B cell (primary cell): ENCODE measurements around the gene PPP1R9A. TPM values are rescaled to one million over a fixed set of nuclear protein-coding genes. Genes with fewer than 3 reads are reported as not detected.

Experiments used
- ATAC-seq: fragments of 200-7000 bp; cut with Tn5 transposase; one replicate; pipeline ENCODE4 v1.10.0; 2021; ENCODE audit warnings: low read depth, mild to moderate bottlenecking, moderate number of reproducible peaks, moderate library complexity
- CTCF ChIA-PET: fragments of 350-600 bp; sonication (Branson Sonifier 250); formaldehyde crosslinking; loops from one replicate; lab custom pipeline; 2021; ENCODE audit warnings: antibody characterized with exemption, inconsistent platforms; lab: Charles Lee
- POLR2A ChIA-PET: fragments of 350-600 bp; sonication (Branson Sonifier 250); formaldehyde crosslinking; loops from one replicate; lab custom pipeline; 2021; ENCODE audit warnings: antibody characterized with exemption; lab: Charles Lee
- DNase-seq: peaks from one replicate; pipeline ENCODE4 v3.0.0; 2013
- H2AFZ ChIP-seq: 2 replicates; pipeline ENCODE4 v1.6.1; 2012; ENCODE audit warnings: mild to moderate bottlenecking, low read depth, low read length; ENCODE audit not compliant: insufficient read depth, poor library complexity, severe bottlenecking
- H3K27ac ChIP-seq, 2 donors: 1 replicate in 1 of 2; 2 replicates in 1 of 2; pipeline ENCODE4 v1.5.1; 2012 to 2013; ENCODE audit warnings: low read length in 2 of 2, mild to moderate bottlenecking in 2 of 2, moderate library complexity in 1 of 2
- H3K27me3 ChIP-seq, 4 experiments: fragments of 200-600 bp in 1 of 4; sonication (generic) in 1 of 4; replicated peaks in 1 of 4; 1 replicate in 2 of 4; 2 replicates in 2 of 4; pipeline versions ENCODE4 v1.6.1 to v1.7.0; 2013 to 2016; ENCODE audit warnings: low read length in 3 of 4, mild to moderate bottlenecking in 2 of 4, mixed read lengths in 1 of 4, moderate library complexity in 1 of 4; ENCODE audit not compliant: insufficient read depth in 4 of 4, control insufficient read depth in 3 of 4; ENCODE audit errors: control extremely low read depth in 1 of 4
- H3K36me3 ChIP-seq, 2 experiments: replicated peaks in 1 of 2; 1 replicate in 1 of 2; 2 replicates in 1 of 2; pipeline versions ENCODE4 v1.6.1 to v1.7.1; 2013; ENCODE audit warnings: low read length in 1 of 2; ENCODE audit not compliant: insufficient read depth in 2 of 2, control insufficient read depth in 1 of 2; ENCODE audit errors: control extremely low read depth in 1 of 2, extremely low read depth in 1 of 2
- H3K4me1 ChIP-seq, 2 donors: fragments of 200-600 bp in 1 of 2; sonication (generic) in 1 of 2; 1 replicate in 1 of 2; 2 replicates in 1 of 2; pipeline versions ENCODE4 v1.5.1 to v1.6.1; 2013 to 2017; ENCODE audit warnings: low read length in 2 of 2; ENCODE audit not compliant: control insufficient read depth in 2 of 2, insufficient read depth in 2 of 2
- H3K4me2 ChIP-seq: replicated peaks from 2 replicates; pipeline ENCODE3; 2012; ENCODE audit warnings: mild to moderate bottlenecking, low read depth, low read length; ENCODE audit not compliant: poor library complexity, severe bottlenecking
- H3K4me3 ChIP-seq, 5 experiments: fragments of 200-600 bp in 1 of 5; sonication (generic) in 1 of 5; 1 replicate in 3 of 5; 2 replicates in 2 of 5; pipeline versions ENCODE4 v1.5.1 to v1.7.0; 2011 to 2016; ENCODE audit warnings: low read length in 4 of 5, mild to moderate bottlenecking in 4 of 5, low read depth in 2 of 5, control low read depth in 1 of 5, moderate library complexity in 1 of 5; ENCODE audit not compliant: insufficient read depth in 1 of 5; ENCODE audit errors: control extremely low read depth in 1 of 5, extremely low read depth in 1 of 5
- H3K79me2 ChIP-seq: fragments of 200-600 bp; sonication (generic); one replicate; pipeline ENCODE4 v1.6.0; 2016; ENCODE audit warnings: low read length; ENCODE audit not compliant: control insufficient read depth, insufficient read depth
- H3K9ac ChIP-seq: fragments of 200-600 bp; sonication (generic); 2 replicates; pipeline ENCODE4 v1.6.1; 2017; ENCODE audit warnings: mild to moderate bottlenecking, low read length, moderate library complexity
- H3K9me3 ChIP-seq, 3 donors: one replicate each; pipeline versions ENCODE4 v1.6.1 to v1.7.1; 2013; ENCODE audit warnings: low read length in 2 of 3; ENCODE audit not compliant: control insufficient read depth in 2 of 3, insufficient read depth in 1 of 3; ENCODE audit errors: control extremely low read depth in 1 of 3
- H4K20me1 ChIP-seq: 2 replicates; pipeline ENCODE4 v1.6.0; 2012; ENCODE audit warnings: mild to moderate bottlenecking, low read length; ENCODE audit not compliant: insufficient read depth, control insufficient read depth, poor library complexity, severe bottlenecking
- H3K27ac Mint-ChIP-seq: one replicate; pipeline ENCODE4 v1.8.0; 2021; ENCODE audit warnings: mixed read lengths
- H3K27me3 Mint-ChIP-seq: one replicate; pipeline ENCODE4 v1.8.0; 2021; ENCODE audit warnings: mixed read lengths
- H3K4me1 Mint-ChIP-seq: one replicate; pipeline ENCODE4 v1.8.0; 2021; ENCODE audit warnings: mixed read lengths
- H3K4me3 Mint-ChIP-seq: one replicate; pipeline ENCODE4 v1.8.0; 2021; ENCODE audit warnings: mixed read lengths
- H3K9me3 Mint-ChIP-seq: one replicate; pipeline ENCODE4 v1.8.0; 2022; ENCODE audit warnings: mixed read lengths; ENCODE audit not compliant: insufficient read depth
- CTCF ChIP-seq: fragments of 200-600 bp; IDR thresholded peaks from one replicate; pipeline ENCODE4 v1.8.0; 2022; ENCODE audit warnings: antibody characterized with exemption, mild to moderate bottlenecking
- EZH2 ChIP-seq: IDR thresholded peaks from 2 replicates; pipeline ENCODE4 v1.6.1; 2012; ENCODE audit warnings: borderline replicate concordance, low read depth, mild to moderate bottlenecking, moderate library complexity, low read length; ENCODE audit not compliant: insufficient read depth, poor library complexity, severe bottlenecking
- WGBS: methylation state at CpG from one replicate; pipeline ENCODE4 v1.1.5; 2013; ENCODE audit warnings: missing lambda C conversion rate; ENCODE audit not compliant: insufficient coverage; 5-methylcytosine and 5-hydroxymethylcytosine counted together
- intact Hi-C: fragments of 100-400 bp; cut with micrococcal nuclease; formaldehyde crosslinking; loops from one replicate; pipeline ENCODE4 v1.10.0; 2022
- polyA plus RNA-seq: library from polyadenylated mRNA; depleted of rRNA; stranded (reverse); fragments of >200 nt; gene quantifications from 2 replicates; pipeline ENCODE4 v1.2.3, GENCODE V29; 2012
- total RNA-seq, 2 donors: library from RNA; stranded (reverse); fragments of 120-200 nt in 1 of 2; gene quantifications; 1 replicate in 1 of 2; 2 replicates in 1 of 2; pipeline versions ENCODE4 v1.2.3 to v1.2.4, GENCODE V29; 2013 to 2022

PPP1R9A gene
- total and polyA plus RNA-seq, 2 donors (not counting 1 experiment from before 2014, with no cell fraction given) = 1.1 to 4.8 TPM

- Mint-ChIP-seq H3K4me3 (no peak overlapping the region), H3K27ac (no peak overlapping the region), H3K9me3 (no peaks in the 10 kb centered on the region), H3K27me3 (peaks cover 8% of the 10 kb centered on the region), H3K4me1 (no peaks in the 10 kb centered on the region)
- H3K79me2 ChIP-seq = no peaks in the 10 kb centered on the region
- no peak for ATAC-seq
- H2AFZ ChIP-seq = no peak overlapping the region
- peaks cover 0 to 3% (median 0%) of the 10 kb centered on the region in 4 experiments for H3K27me3 ChIP-seq
- H3K4me1 ChIP-seq = no peaks in the 10 kb centered on the region
- intact Hi-C loops = no loop called here
- no peak overlapping the region for H3K4me3 ChIP-seq
- H3K36me3 ChIP-seq = no peaks in the 10 kb centered on the region
- H3K27ac ChIP-seq = no peak overlapping the region
- H4K20me1 ChIP-seq = no peaks in the 10 kb centered on the region
- H3K9me3 ChIP-seq = no peaks in the 10 kb centered on the region
- WGBS = no CpG with 5 or more reads among the region's 2 CpGs
- ChIA-PET CTCF (no interaction called here), POLR2A (no interaction called here)
- H3K4me2 ChIP-seq = no peak overlapping the region
- no peak overlapping the region for H3K9ac ChIP-seq
- no peak for DNase-seq
- TF ChIP-seq EZH2 (no peak), CTCF (no peak)
These were observed 402.6 kb downstream of the PPP1R9A start for GRCh38 chr7:95309951-95310350.

GRCh38 chr7:95311389-95311788 is 404.0 kb downstream of the PPP1R9A start:
- Histone ChIP-seq H3K9me3 (no peaks in the 10 kb centered on the region), H3K9ac (no peak overlapping the region), H3K36me3 (no peaks in the 10 kb centered on the region), H3K79me2 (no peaks in the 10 kb centered on the region), H3K27ac (no peak overlapping the region), H3K27me3 (peaks cover 0 to 3% (median 0%) of the 10 kb centered on the region in 4 experiments), H3K4me3 (no peak overlapping the region), H4K20me1 (no peaks in the 10 kb centered on the region), H3K4me1 (no peaks in the 10 kb centered on the region), H3K4me2 (no peak overlapping the region), H2AFZ (no peak overlapping the region)
- no peak overlapping the region for H3K27ac Mint-ChIP-seq
- intact Hi-C loops = no loop called here
- ATAC-seq (no peak), DNase-seq (no peak)
- no peaks in the 10 kb centered on the region for H3K9me3 Mint-ChIP-seq
- H3K4me3 Mint-ChIP-seq = no peak overlapping the region
- WGBS = no CpG with 5 or more reads among the region's 2 CpGs
- ChIA-PET POLR2A (no interaction called here), CTCF (no interaction called here)
- no peaks in the 10 kb centered on the region for H3K4me1 Mint-ChIP-seq
- peaks cover 8% of the 10 kb centered on the region for H3K27me3 Mint-ChIP-seq
- TF ChIP-seq EZH2 (no peak), CTCF (no peak)
